Chondrocyte (in vitro differentiated cells): ENCODE measurements around the gene ACSL1. TPM values are rescaled to one million over a fixed set of nuclear protein-coding genes. Genes with fewer than 3 reads are reported as not detected.
A peak's percentile ranks its signal among the peaks of the same experiment; 100 is the strongest.

Experiments used
- DNase-seq: peaks from one replicate; pipeline ENCODE4 v3.0.0; 2021; ENCODE audit warnings: mixed read lengths, low spot score
- H3K27ac Mint-ChIP-seq: one replicate; pipeline ENCODE4 v1.8.0; 2021; ENCODE audit warnings: mild to moderate bottlenecking, moderate library complexity, mixed read lengths; ENCODE audit not compliant: unreplicated experiment
- H3K27me3 Mint-ChIP-seq: 2 replicates; pipeline ENCODE4 v1.8.0; 2021; ENCODE audit warnings: low read depth, mixed read lengths
- H3K36me3 Mint-ChIP-seq: 2 replicates; pipeline ENCODE4 v1.8.0; 2021; ENCODE audit warnings: low read depth, mixed read lengths
- H3K4me1 Mint-ChIP-seq: 2 replicates; pipeline ENCODE4 v1.8.0; 2021; ENCODE audit warnings: low read depth, mild to moderate bottlenecking, mixed read lengths
- H3K4me3 Mint-ChIP-seq: one replicate; pipeline ENCODE4 v1.8.0; 2021; ENCODE audit warnings: mild to moderate bottlenecking, moderate library complexity, mixed read lengths; ENCODE audit not compliant: unreplicated experiment
- H3K9me3 Mint-ChIP-seq: 2 replicates; pipeline ENCODE4 v1.8.0; 2021; ENCODE audit warnings: low read depth, mixed read lengths
- total RNA-seq: library from RNA; stranded (reverse); gene quantifications from 3 replicates; pipeline ENCODE4 v1.2.1, GENCODE V29; 2021
- TF ChIP-seq, protein P1 (sequence below): fragments of 200-600 bp; sonication (generic); IDR thresholded peaks from 2 replicates; pipeline ENCODE4 v1.5.0; 2021; ENCODE audit warnings: antibody characterized with exemption, mild to moderate bottlenecking, moderate library complexity

The ACSL1 gene
- total RNA-seq, 1 donor from 2014 or later = 41.2 TPM

- H3K4me1 Mint-ChIP-seq = peaks cover 73% of the 10 kb centered on the region
- no peaks in the 10 kb centered on the region for H3K9me3 Mint-ChIP-seq
- H3K27ac Mint-ChIP-seq = peak overlapping the region; percentile 93
Observed at GRCh38 chr4:184812199-184812542, 13.6 kb downstream of the ACSL1 start.

DNA sequence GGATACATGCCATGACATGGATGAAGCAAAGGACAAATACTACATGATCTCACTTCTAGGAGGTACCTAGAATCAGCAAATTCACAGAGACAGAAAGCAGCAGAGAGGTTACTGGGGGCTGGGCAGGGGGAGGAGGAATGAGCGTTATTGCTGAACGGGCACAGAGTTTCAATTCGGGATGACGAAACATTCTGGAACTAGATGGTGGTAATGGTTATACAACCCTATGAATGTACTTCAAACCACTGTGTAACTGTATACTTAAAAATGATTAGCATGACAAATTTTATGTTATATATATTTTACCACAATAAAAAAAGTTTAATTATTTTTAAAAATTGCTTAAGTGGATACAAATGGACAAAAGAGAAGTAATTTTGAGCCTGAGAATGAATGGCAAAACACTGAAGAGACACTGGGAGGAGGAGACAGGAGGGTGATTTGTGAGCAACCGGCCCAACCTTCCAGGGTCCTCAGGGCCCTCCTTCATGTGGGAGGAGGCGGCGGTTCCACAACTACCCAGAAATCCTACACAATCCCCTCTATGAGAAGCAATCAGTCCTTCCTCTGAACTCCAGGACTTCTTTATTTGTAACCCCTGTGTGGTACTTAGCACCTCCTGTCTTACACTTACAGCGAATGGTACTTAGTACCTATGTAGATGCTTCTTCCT, 14.1 kb downstream of the ACSL1 start:
- peaks cover 73% of the 10 kb centered on the region for H3K4me1 Mint-ChIP-seq
- H3K9me3 Mint-ChIP-seq = no peaks in the 10 kb centered on the region
- H3K27ac Mint-ChIP-seq = peak overlapping the region; percentile 93
- peaks cover 3% of the 10 kb centered on the region for H3K36me3 Mint-ChIP-seq
- DNase-seq = no peak
- TF ChIP-seq, protein P1, sequence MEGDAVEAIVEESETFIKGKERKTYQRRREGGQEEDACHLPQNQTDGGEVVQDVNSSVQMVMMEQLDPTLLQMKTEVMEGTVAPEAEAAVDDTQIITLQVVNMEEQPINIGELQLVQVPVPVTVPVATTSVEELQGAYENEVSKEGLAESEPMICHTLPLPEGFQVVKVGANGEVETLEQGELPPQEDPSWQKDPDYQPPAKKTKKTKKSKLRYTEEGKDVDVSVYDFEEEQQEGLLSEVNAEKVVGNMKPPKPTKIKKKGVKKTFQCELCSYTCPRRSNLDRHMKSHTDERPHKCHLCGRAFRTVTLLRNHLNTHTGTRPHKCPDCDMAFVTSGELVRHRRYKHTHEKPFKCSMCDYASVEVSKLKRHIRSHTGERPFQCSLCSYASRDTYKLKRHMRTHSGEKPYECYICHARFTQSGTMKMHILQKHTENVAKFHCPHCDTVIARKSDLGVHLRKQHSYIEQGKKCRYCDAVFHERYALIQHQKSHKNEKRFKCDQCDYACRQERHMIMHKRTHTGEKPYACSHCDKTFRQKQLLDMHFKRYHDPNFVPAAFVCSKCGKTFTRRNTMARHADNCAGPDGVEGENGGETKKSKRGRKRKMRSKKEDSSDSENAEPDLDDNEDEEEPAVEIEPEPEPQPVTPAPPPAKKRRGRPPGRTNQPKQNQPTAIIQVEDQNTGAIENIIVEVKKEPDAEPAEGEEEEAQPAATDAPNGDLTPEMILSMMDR = no peak
- H3K27me3 Mint-ChIP-seq = no peaks in the 10 kb centered on the region
- H3K4me3 Mint-ChIP-seq = no peak overlapping the region

More at GRCh38 chr4:184812199-184812542, 13.6 kb downstream of the ACSL1 start:
- H3K36me3 Mint-ChIP-seq = peaks cover 3% of the 10 kb centered on the region
- H3K27me3 Mint-ChIP-seq = no peaks in the 10 kb centered on the region
- no peak overlapping the region for H3K4me3 Mint-ChIP-seq
- TF ChIP-seq, protein P1 = no peak
- DNase-seq = no peak

DNA sequence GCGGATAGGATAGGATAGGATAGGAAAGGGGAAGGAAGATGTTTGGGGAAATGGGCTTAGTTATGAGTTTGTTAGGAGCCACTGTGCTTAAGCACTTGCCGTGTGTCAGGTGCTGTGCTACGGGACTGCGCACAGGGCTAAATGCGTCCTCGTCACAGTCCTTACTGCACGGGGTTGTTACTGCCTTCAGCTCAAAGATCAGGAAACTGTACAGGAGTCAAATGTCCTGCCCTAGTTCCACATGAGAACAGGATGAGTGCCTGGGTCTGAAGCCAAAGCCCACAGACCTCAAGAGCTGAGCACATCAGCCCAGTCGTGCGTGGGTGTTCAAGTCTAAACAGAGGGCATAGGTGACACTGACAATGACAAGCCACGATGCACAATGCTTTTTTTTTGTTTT, 15.0 kb downstream of the ACSL1 start:
- H3K4me3 Mint-ChIP-seq = no peak overlapping the region
- peaks cover 69% of the 10 kb centered on the region for H3K4me1 Mint-ChIP-seq
- peaks cover 3% of the 10 kb centered on the region for H3K36me3 Mint-ChIP-seq
- DNase-seq = no peak
- TF ChIP-seq, protein P1 = no peak
- H3K27ac Mint-ChIP-seq = no peak overlapping the region
- H3K9me3 Mint-ChIP-seq = no peaks in the 10 kb centered on the region
- no peaks in the 10 kb centered on the region for H3K27me3 Mint-ChIP-seq

DNA sequence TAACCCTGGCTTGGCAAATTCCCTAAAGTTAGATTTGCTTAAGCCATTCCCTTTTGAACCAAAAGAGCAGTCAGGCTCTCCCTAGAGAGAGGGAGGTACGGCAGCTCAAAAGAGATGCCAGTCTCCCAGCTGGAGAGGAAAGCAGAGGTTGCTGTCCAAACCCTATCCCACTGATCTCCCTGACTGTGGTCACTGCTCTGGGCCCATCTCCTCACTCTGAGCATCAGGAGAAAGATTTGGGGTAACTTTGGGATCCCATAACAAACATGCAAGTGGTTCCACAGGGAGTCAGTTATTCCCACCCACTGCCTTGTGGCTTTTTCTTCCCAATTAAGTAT, 17.1 kb downstream of the ACSL1 start:
- TF ChIP-seq, protein P1 = no peak
- no peak for DNase-seq
- H3K36me3 Mint-ChIP-seq = peaks cover 3% of the 10 kb centered on the region
- no peaks in the 10 kb centered on the region for H3K27me3 Mint-ChIP-seq
- no peak overlapping the region for H3K27ac Mint-ChIP-seq
- no peak overlapping the region for H3K4me3 Mint-ChIP-seq
- H3K4me1 Mint-ChIP-seq = peaks cover 55% of the 10 kb centered on the region
- no peaks in the 10 kb centered on the region for H3K9me3 Mint-ChIP-seq

DNA sequence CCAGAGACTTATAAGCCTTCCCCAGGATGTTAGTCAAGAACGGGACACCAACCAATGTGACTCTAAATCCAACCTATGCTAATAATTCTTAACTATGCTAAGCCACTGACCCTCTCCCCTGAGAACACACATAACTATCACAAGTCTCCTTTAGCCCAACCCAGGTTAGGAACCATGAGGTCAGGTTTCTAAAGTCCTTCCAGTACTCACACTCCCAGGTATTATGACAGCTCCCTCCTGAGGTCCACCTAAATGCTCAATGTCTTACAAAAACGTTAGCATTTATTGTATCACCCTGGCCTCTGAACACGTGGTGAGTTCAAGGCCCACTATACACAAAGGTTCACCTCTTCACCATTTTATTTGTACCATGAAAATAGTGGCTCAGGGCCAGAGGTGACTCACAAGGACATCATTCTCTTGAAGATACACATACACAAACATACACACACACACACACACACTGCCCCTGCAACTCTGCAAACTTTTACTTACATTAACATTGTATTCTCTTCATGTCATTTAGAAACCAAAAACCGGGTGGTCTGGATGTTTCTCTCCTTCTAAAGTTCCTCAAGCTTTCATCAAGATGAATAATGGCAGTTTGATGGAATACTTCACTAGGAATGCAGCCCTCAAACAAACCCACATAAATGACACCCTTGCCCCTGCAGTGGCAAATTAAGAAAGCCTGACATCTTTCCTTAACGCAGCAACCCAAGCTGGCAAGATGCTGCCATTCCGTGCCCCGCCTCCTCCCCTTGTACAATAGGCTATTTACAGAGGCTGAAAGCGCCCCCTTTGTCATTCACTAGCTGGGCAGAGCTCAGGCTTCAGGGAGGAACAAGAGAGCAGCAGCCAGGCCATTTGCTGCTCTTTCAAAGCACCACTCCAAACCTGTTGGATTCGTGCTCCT, 17.7 kb downstream of the ACSL1 start:
- H3K27ac Mint-ChIP-seq = no peak overlapping the region
- TF ChIP-seq, protein P1 = no peak
- DNase-seq = no peak
- H3K4me1 Mint-ChIP-seq = peaks cover 49% of the 10 kb centered on the region
- H3K4me3 Mint-ChIP-seq = no peak overlapping the region
- H3K36me3 Mint-ChIP-seq = peaks cover 3% of the 10 kb centered on the region
- H3K27me3 Mint-ChIP-seq = no peaks in the 10 kb centered on the region
- no peaks in the 10 kb centered on the region for H3K9me3 Mint-ChIP-seq
